GM10248 (cell line): ENCODE data around the gene LRRN2.

Experiments used
- CTCF ChIA-PET: fragments of 300-600 bp; sonication (Branson Sonifier 250); formaldehyde crosslinking; extraction: SDS; loops from one replicate; lab custom pipeline; 2021; ENCODE audit warnings: antibody characterized with exemption; lab: Yijun Ruan, JAX
- POLR2A ChIA-PET: fragments of 350-650 bp; sonication (Branson Sonifier 250); formaldehyde crosslinking; extraction: SDS; loops from one replicate; lab custom pipeline; 2020; ENCODE audit warnings: antibody characterized with exemption; lab: Yijun Ruan, JAX
- DNase-seq: peaks from one replicate; pipeline ENCODE4 v3.0.0; 2012; ENCODE audit errors: extremely low spot score
- TF ChIP-seq, protein P1 (sequence below): IDR thresholded peaks from 2 replicates; pipeline ENCODE4 v1.5.1; 2012; ENCODE audit warnings: mild to moderate bottlenecking, low read depth; ENCODE audit errors: extremely low read depth, missing control alignments, control extremely low read depth

The LRRN2 gene

GRCh38 chr1:204643503-204643902 is 42.0 kb downstream of the LRRN2 start:
- TF ChIP-seq, protein P1, sequence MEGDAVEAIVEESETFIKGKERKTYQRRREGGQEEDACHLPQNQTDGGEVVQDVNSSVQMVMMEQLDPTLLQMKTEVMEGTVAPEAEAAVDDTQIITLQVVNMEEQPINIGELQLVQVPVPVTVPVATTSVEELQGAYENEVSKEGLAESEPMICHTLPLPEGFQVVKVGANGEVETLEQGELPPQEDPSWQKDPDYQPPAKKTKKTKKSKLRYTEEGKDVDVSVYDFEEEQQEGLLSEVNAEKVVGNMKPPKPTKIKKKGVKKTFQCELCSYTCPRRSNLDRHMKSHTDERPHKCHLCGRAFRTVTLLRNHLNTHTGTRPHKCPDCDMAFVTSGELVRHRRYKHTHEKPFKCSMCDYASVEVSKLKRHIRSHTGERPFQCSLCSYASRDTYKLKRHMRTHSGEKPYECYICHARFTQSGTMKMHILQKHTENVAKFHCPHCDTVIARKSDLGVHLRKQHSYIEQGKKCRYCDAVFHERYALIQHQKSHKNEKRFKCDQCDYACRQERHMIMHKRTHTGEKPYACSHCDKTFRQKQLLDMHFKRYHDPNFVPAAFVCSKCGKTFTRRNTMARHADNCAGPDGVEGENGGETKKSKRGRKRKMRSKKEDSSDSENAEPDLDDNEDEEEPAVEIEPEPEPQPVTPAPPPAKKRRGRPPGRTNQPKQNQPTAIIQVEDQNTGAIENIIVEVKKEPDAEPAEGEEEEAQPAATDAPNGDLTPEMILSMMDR, result no peak
- POLR2A ChIA-PET, result no interaction called here
- DNase-seq, result no peak
- CTCF ChIA-PET, result interaction anchor here (1.0 to 6.0 kb wide), 3 partner anchors 9 to 164 kb away, joined by 3 to 27 read pairs (median 8); no protein-coding TSS in a partner anchor

DNA sequence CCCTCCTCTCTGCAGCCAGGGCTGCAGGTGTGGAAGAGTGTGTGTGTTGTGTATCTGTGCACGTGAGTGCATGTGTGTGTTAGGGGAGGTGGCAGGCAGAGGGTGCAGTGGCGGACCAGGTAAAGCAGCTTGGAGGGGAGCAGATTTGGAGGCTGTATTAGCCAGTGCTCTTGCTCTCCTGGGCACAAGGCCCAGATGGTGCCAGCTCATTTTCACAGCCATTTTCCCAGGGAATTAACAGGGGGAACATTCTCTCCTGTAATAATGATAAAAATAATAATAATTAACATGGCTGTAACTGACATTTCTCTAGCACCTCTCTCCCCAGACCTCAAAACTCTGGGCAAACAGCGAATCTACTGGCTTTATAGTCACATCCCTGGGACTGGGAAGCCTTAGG is 43.6 kb downstream of the LRRN2 start:
- ChIA-PET POLR2A (no interaction called here), CTCF (interaction anchor here (0.8 to 6.0 kb wide), 7 partner anchors 10 to 165 kb away, joined by 3 to 27 read pairs (median 4); no protein-coding TSS in a partner anchor)
- TF ChIP-seq, protein P1, result no peak
- DNase-seq, result no peak

- CTCF ChIA-PET, result interaction anchor here (0.8 to 6.0 kb wide), 6 partner anchors 10 to 166 kb away, joined by 3 to 27 read pairs (median 5); no protein-coding TSS in a partner anchor
- POLR2A ChIA-PET, result no interaction called here
- no peak for DNase-seq
- TF ChIP-seq, protein P1, result no peak
Observed at GRCh38 chr1:204641455-204641854, 44.1 kb downstream of the LRRN2 start.

DNA sequence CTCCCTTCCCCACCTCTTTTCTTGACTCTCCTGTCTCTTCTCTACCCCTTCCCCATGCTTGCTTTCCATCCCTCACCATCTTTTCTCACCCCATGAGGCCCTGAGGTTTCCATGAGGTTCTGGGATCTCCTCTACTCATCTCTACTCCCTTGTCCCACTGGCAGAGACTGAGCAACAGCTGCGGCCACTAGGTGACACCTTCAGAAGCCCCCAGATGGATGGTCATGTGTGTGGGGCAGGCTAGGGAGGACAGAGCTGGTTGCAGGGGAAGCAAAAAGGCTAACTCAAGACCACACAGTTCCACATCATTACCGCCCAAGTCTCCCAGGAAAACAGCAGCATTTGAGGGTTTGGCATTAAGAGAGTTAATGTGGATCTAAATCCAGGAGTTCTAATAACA is 45.0 kb downstream of the LRRN2 start:
- TF ChIP-seq, protein P1, result no peak
- POLR2A ChIA-PET, result no interaction called here
- DNase-seq, result no peak
- CTCF ChIA-PET, result interaction anchor here (1.9 to 6.0 kb wide), 2 partner anchors 9 to 12 kb away, joined by 6 to 27 read pairs; no protein-coding TSS in a partner anchor

- CTCF ChIA-PET, result interaction anchor here (1.0 to 1.1 kb wide), 3 partner anchors 157 to 427 kb away, joined by 3 read pairs; no protein-coding TSS in a partner anchor
- TF ChIP-seq, protein P1, result no peak
- DNase-seq, result no peak
- POLR2A ChIA-PET, result no interaction called here
Observed at GRCh38 chr1:204634260-204634910, 51.2 kb downstream of the LRRN2 start.

DNA sequence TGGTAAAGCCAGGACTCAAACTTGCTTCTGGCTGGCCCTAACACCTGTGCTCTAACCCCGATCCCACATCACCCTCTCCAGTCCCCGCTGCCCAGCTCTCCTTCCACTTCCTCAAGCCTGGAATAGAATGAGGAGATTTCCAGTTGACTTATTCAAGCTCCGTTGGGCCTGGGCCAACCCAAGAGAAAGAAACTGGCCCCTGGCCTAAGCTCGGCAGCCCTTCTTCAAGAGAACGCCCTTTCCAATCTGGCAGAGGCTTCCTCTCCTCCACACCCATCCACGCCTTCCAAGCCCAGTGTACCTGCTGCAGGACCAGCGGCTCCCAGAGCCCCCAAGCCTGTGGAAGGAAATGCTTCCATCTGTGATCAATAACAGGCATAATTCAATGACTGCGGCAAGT is 51.9 kb downstream of the LRRN2 start:
- POLR2A ChIA-PET, result no interaction called here
- no peak for DNase-seq
- CTCF ChIA-PET, result interaction anchor here (1.0 to 1.1 kb wide), 2 partner anchors 158 to 173 kb away, joined by 3 read pairs; no protein-coding TSS in a partner anchor
- TF ChIP-seq, protein P1, result no peak
